ENCODE results near the gene FAM174B. TPM values are rescaled to one million over a fixed set of nuclear protein-coding genes. Genes with fewer than 3 reads are reported as not detected.
A peak's percentile ranks its signal among the peaks of the same experiment; 100 is the strongest.

The FAM174B gene
- total and polyA plus RNA-seq, 8 donors: 14.6 to 54.0 (median 31.0) TPM

- Histone ChIP-seq H3K27me3 (no peaks in the 10 kb centered on the region), H3K36me3 (peaks cover 0 to 36% (median 30%) of the 10 kb centered on the region in 4 donors), H3K4me1 (peaks cover 21 to 40% (median 28%) of the 10 kb centered on the region in 4 donors), H3K4me3 (no peak overlapping the region), H3K27ac (peak overlapping the region in 1 of 5 donors; percentile 29), H3K9me3 (no peaks in the 10 kb centered on the region)
- TF ChIP-seq CTCF (IDR thresholded peaks at IDR 0.05) (no peak), EP300 (IDR thresholded peaks at IDR 0.05) (no peak), POLR2AphosphoS5 (IDR thresholded peaks at IDR 0.05) (no peak), POLR2A (IDR thresholded peaks at IDR 0.05) (no peak)
- peak in 1 of 2 donors; percentile 16 for DNase-seq
- intact Hi-C loops (cut with DNase I; ENCODE audit: low total_unique reads): no loop called here
- 83 to 91% (median 89%) methylated on average over 11 of the region's 11 CpGs for WGBS, 5 donors
Measured at GRCh38 chr15:92629276-92629974, 26.1 kb downstream of the FAM174B start.

GRCh38 chr15:92627014-92627413, 28.6 kb downstream of the FAM174B start:
- 71 to 96% (median 89%) methylated on average over 11 of the region's 11 CpGs for WGBS, 5 donors
- TF ChIP-seq CTCF (IDR thresholded peaks at IDR 0.05) (no peak), POLR2A (IDR thresholded peaks at IDR 0.05) (no peak), POLR2AphosphoS5 (IDR thresholded peaks at IDR 0.05) (no peak), EP300 (IDR thresholded peaks at IDR 0.05) (no peak)
- DNase-seq: peak in 1 of 2 donors; percentile 26
- intact Hi-C loops (cut with DNase I; ENCODE audit: low total_unique reads): no loop called here
- no peaks in the 10 kb centered on the region for H3K27me3 ChIP-seq
- H3K36me3 ChIP-seq: peaks cover 0 to 36% (median 30%) of the 10 kb centered on the region in 4 donors
- no peak overlapping the region for H3K27ac ChIP-seq
- no peak overlapping the region for H3K4me3 ChIP-seq
- peaks cover 22 to 39% (median 33%) of the 10 kb centered on the region in 4 donors for H3K4me1 ChIP-seq
- H3K9me3 ChIP-seq: no peaks in the 10 kb centered on the region

GRCh38 chr15:92625251-92625980, 30.2 kb downstream of the FAM174B start:
- DNase-seq: peak in 1 of 2 donors; percentile 36
- Histone ChIP-seq H3K9me3 (no peaks in the 10 kb centered on the region), H3K27ac (peak overlapping the region; percentile 60 to 77 (median 72)), H3K27me3 (no peaks in the 10 kb centered on the region), H3K4me1 (peaks cover 24 to 54% (median 42%) of the 10 kb centered on the region in 4 donors), H3K4me3 (no peak overlapping the region), H3K36me3 (peaks cover 0 to 36% (median 30%) of the 10 kb centered on the region in 4 donors)
- 26 to 55% (median 35%) methylated on average over 3 of the region's 3 CpGs for WGBS, 5 donors
- TF ChIP-seq POLR2AphosphoS5 (IDR thresholded peaks at IDR 0.05): no peak
- intact Hi-C loops (cut with DNase I; ENCODE audit: low total_unique reads): no loop called here

- WGBS, 5 donors: 5 to 42% (median 28%) methylated on average over 13 to 15 of the region's 15 CpGs
- H3K4me1 ChIP-seq: peaks cover 33 to 64% (median 51%) of the 10 kb centered on the region in 4 donors
- DNase-seq: peak; percentile 57 to 67
- no peaks in the 10 kb centered on the region for H3K9me3 ChIP-seq
- peak overlapping the region in 2 of 4 donors; percentile 4 to 7 for H3K4me3 ChIP-seq
- H3K27ac ChIP-seq: peak overlapping the region; percentile 60 to 77 (median 72)
- intact Hi-C loops (cut with DNase I; ENCODE audit: low total_unique reads): no loop called here
- no peaks in the 10 kb centered on the region for H3K27me3 ChIP-seq
- no peak for TF ChIP-seq EP300 (IDR thresholded peaks at IDR 0.05)
- TF ChIP-seq CTCF (IDR thresholded peaks at IDR 0.05): no peak
- TF ChIP-seq POLR2AphosphoS5 (IDR thresholded peaks at IDR 0.05): peak in 1 of 3 donors; percentile 3
- peaks cover 0 to 27% (median 21%) of the 10 kb centered on the region in 4 donors for H3K36me3 ChIP-seq
Measured at GRCh38 chr15:92624401-92624991, 31.1 kb downstream of the FAM174B start.

All from stomach (tissue), 9 donors.